PC-3 (cell line): ENCODE data around the gene SST. TPM values are rescaled to one million over a fixed set of nuclear protein-coding genes. Genes with fewer than 3 reads are reported as not detected.

ENCODE experiments used
- ATAC-seq: fragments of 200-7000 bp; cut with Tn5 transposase; 2 replicates; pipeline ENCODE4 v1.9.1; 2020; ENCODE audit warnings: mild to moderate bottlenecking, moderate library complexity
- BruUV-seq: library from RNA; stranded (reverse); fragments of 400-500 nt; replicated peaks from 2 replicates; lab custom pipeline; 2021; lab: Mats Ljungman, UMichigan
- CTCF ChIA-PET: fragments of 300-600 bp; sonication (Branson Sonifier 250); formaldehyde crosslinking; loops from one replicate; lab custom pipeline; 2022; ENCODE audit warnings: antibody characterized with exemption; lab: Charles Lee
- POLR2A ChIA-PET: fragments of 300-600 bp; sonication (Branson Sonifier 250); formaldehyde crosslinking; loops from one replicate; lab custom pipeline; 2022; ENCODE audit warnings: antibody characterized with exemption; ENCODE audit not compliant: unreplicated experiment; lab: Charles Lee
- DNase-seq: peaks from one replicate; pipeline ENCODE4 v3.0.0-alpha.2; 2015
- H2AFZ ChIP-seq: fragments of 300-600 bp; sonication (generic); 2 replicates; pipeline ENCODE4 v1.6.0; 2016; ENCODE audit warnings: antibody characterized with exemption, low read length
- H3F3A ChIP-seq: fragments of 300-600 bp; sonication (generic); one replicate; pipeline ENCODE4 v1.6.0; 2017; ENCODE audit warnings: antibody characterized with exemption, low read length, control low read depth, mild to moderate bottlenecking; ENCODE audit not compliant: unreplicated experiment
- H3K27ac ChIP-seq: fragments of 300-600 bp; sonication (generic); 2 replicates; pipeline ENCODE4 v1.5.1; 2016; ENCODE audit warnings: mild to moderate bottlenecking, low read length
- H3K27me3 ChIP-seq: fragments of 300-600 bp; sonication (generic); 2 replicates; pipeline ENCODE4 v1.6.1; 2016; ENCODE audit warnings: low read length, mixed read lengths
- H3K36me3 ChIP-seq: fragments of 300-600 bp; sonication (generic); 2 replicates; pipeline ENCODE4 v1.6.1; 2016; ENCODE audit warnings: low read depth, mixed run types, low read length, mixed read lengths
- H3K4me1 ChIP-seq: fragments of 300-600 bp; sonication (generic); 2 replicates; pipeline ENCODE4 v1.5.1; 2016; ENCODE audit warnings: low read length; ENCODE audit not compliant: insufficient read depth
- H3K4me2 ChIP-seq: fragments of 300-600 bp; sonication (generic); 2 replicates; pipeline ENCODE4 v1.6.0; 2016; ENCODE audit warnings: low read length
- H3K4me3 ChIP-seq: fragments of 300-600 bp; sonication (generic); 2 replicates; pipeline ENCODE4 v1.5.1; 2016; ENCODE audit warnings: mild to moderate bottlenecking, low read length, mixed read lengths
- H3K79me2 ChIP-seq: fragments of 300-600 bp; sonication (generic); 2 replicates; pipeline ENCODE4 v1.6.1; 2017; ENCODE audit warnings: low read length, mixed read lengths
- H3K9ac ChIP-seq: fragments of 300-600 bp; sonication (generic); 2 replicates; pipeline ENCODE4 v1.6.0; 2016; ENCODE audit warnings: mild to moderate bottlenecking, low read length
- H3K9me2 ChIP-seq: fragments of 300-600 bp; sonication (generic); replicated peaks from 2 replicates; pipeline ENCODE4 v1.6.1; 2016; ENCODE audit warnings: mixed run types, low read length, mixed read lengths
- H3K9me3 ChIP-seq: fragments of 300-600 bp; sonication (generic); 2 replicates; pipeline ENCODE4 v1.6.1; 2016; ENCODE audit warnings: low read length, mixed read lengths
- H4K20me1 ChIP-seq: fragments of 300-600 bp; sonication (generic); 2 replicates; pipeline ENCODE4 v1.6.1; 2016; ENCODE audit warnings: low read length, mixed read lengths
- EZH2 ChIP-seq: fragments of 300-600 bp; sonication (generic); IDR thresholded peaks from one replicate; pipeline ENCODE4 v1.6.1; 2017; ENCODE audit warnings: antibody characterized with exemption, mild to moderate bottlenecking, low read length; ENCODE audit not compliant: unreplicated experiment
- EZH2phosphoT487 ChIP-seq: fragments of 300-600 bp; sonication (generic); IDR thresholded peaks from 2 replicates; pipeline ENCODE4 v1.6.1; 2018; ENCODE audit warnings: mild to moderate bottlenecking, antibody characterized with exemption, low read length, borderline replicate concordance
- intact Hi-C: fragments of 100-400 bp; cut with micrococcal nuclease; formaldehyde crosslinking; loops from 2 replicates; pipeline ENCODE4 v1.9.0; 2023
- total RNA-seq: library from RNA; depleted of rRNA; stranded (reverse); fragments of >200 nt; gene quantifications from 2 replicates; pipeline ENCODE4 v1.2.3, GENCODE V29; 2014
- TF ChIP-seq, protein P1 (sequence below): fragments of 300-600 bp; sonication (generic); conservative IDR thresholded peaks from 2 replicates; pipeline ENCODE4 v1.5.1; 2017; ENCODE audit warnings: antibody characterized with exemption, low read depth, mild to moderate bottlenecking, low read length

Gene SST
- total RNA-seq, 1 experiment from 2014 or later, result not detected

DNA sequence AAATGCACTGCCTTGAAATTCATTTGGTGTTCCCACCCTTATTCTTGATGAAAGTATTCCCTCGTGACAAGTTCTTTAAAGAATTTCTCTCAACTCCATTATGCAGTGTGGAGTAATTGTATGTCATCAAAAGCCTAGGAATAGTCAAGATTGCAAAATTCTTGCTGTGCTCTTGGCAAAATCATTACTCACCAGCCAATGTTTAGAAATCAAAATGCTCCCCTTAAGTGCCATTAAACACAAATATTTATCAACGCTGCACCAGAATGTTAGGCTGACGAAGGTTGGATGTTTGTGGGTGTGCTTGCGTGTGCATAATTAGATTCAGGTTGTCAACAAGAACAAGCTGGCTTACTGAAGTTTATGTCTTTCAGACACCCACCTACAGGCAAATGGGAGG is 40.5 kb downstream of the SST start:
- H3K4me1 ChIP-seq, result no peaks in the 10 kb centered on the region
- H3K27me3 ChIP-seq, result peaks cover 29% of the 10 kb centered on the region
- no peaks in the 10 kb centered on the region for H3K9me2 ChIP-seq
- no peak overlapping the region for H3K9ac ChIP-seq
- H4K20me1 ChIP-seq, result no peaks in the 10 kb centered on the region
- no TSS peak for BruUV-seq
- TF ChIP-seq, protein P1, sequence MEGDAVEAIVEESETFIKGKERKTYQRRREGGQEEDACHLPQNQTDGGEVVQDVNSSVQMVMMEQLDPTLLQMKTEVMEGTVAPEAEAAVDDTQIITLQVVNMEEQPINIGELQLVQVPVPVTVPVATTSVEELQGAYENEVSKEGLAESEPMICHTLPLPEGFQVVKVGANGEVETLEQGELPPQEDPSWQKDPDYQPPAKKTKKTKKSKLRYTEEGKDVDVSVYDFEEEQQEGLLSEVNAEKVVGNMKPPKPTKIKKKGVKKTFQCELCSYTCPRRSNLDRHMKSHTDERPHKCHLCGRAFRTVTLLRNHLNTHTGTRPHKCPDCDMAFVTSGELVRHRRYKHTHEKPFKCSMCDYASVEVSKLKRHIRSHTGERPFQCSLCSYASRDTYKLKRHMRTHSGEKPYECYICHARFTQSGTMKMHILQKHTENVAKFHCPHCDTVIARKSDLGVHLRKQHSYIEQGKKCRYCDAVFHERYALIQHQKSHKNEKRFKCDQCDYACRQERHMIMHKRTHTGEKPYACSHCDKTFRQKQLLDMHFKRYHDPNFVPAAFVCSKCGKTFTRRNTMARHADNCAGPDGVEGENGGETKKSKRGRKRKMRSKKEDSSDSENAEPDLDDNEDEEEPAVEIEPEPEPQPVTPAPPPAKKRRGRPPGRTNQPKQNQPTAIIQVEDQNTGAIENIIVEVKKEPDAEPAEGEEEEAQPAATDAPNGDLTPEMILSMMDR, result no peak
- no peak for TF ChIP-seq EZH2
- no peak for TF ChIP-seq EZH2phosphoT487
- no peaks in the 10 kb centered on the region for H3F3A ChIP-seq
- ATAC-seq, result no peak
- no peak overlapping the region for H2AFZ ChIP-seq
- no peak overlapping the region for H3K4me2 ChIP-seq
- H3K4me3 ChIP-seq, result no peak overlapping the region
- no peaks in the 10 kb centered on the region for H3K9me3 ChIP-seq
- H3K36me3 ChIP-seq, result no peaks in the 10 kb centered on the region
- POLR2A ChIA-PET, result no interaction called here
- intact Hi-C loops, result no loop called here
- no peak overlapping the region for H3K27ac ChIP-seq
- DNase-seq, result no peak
- no peaks in the 10 kb centered on the region for H3K79me2 ChIP-seq
- CTCF ChIA-PET, result no interaction called here

DNA sequence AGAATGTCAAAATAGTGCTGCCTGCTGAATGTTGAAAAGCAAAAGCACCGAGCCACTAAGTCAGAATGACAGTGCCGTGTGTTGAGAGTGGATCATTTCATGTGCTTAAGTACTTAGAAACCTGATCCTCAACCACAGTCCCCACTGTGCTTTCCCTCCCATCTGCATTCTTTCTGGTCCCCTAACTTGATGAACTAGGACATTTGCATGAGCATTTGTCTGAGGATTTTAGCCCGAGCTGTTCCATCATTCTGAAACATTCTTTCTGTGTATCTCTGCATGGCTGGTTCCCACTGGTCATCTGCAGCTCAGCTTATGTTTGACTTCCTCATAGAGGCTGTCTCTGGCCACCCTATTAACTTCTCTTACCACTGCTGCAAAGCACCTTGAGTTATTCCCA is 42.0 kb downstream of the SST start:
- H3K9me2 ChIP-seq, result no peaks in the 10 kb centered on the region
- H3F3A ChIP-seq, result no peaks in the 10 kb centered on the region
- no peaks in the 10 kb centered on the region for H3K4me1 ChIP-seq
- CTCF ChIA-PET, result no interaction called here
- POLR2A ChIA-PET, result no interaction called here
- no peak overlapping the region for H3K4me2 ChIP-seq
- H3K79me2 ChIP-seq, result no peaks in the 10 kb centered on the region
- no peak overlapping the region for H3K27ac ChIP-seq
- no peak overlapping the region for H3K9ac ChIP-seq
- H3K36me3 ChIP-seq, result no peaks in the 10 kb centered on the region
- no peaks in the 10 kb centered on the region for H4K20me1 ChIP-seq
- peaks cover 42% of the 10 kb centered on the region for H3K27me3 ChIP-seq
- ATAC-seq, result no peak
- H3K4me3 ChIP-seq, result no peak overlapping the region
- H3K9me3 ChIP-seq, result no peaks in the 10 kb centered on the region
- TF ChIP-seq, protein P1, result no peak
- no peak for TF ChIP-seq EZH2phosphoT487
- TF ChIP-seq EZH2, result no peak
- DNase-seq, result no peak
- no TSS peak for BruUV-seq
- intact Hi-C loops, result no loop called here
- H2AFZ ChIP-seq, result no peak overlapping the region

DNA sequence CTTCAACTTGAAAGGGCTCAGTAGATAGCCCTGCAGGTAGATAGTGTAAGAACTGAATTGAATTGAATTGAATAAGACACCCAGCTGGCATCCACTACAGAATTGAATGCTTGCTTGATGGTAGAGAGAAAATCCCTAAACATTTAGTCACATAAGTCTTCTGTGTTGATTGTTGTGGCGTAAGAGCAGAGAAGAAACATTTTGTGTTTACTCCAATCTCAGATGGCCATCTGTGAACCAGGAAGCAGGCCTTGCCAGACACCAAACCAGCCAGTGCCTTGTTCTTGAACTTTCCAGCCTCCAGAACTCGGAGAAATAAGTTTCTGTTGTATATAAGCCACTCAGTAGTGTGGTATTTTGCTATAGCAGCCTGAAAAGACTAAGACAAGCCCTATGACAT is 43.6 kb downstream of the SST start:
- Histone ChIP-seq H3K9ac (no peak overlapping the region), H3K27me3 (peaks cover 47% of the 10 kb centered on the region), H3K36me3 (no peaks in the 10 kb centered on the region), H3K4me3 (no peak overlapping the region), H3K9me2 (no peaks in the 10 kb centered on the region), H2AFZ (no peak overlapping the region), H3K9me3 (no peaks in the 10 kb centered on the region), H3K79me2 (no peaks in the 10 kb centered on the region), H3F3A (no peaks in the 10 kb centered on the region), H3K27ac (no peak overlapping the region), H3K4me2 (no peak overlapping the region), H3K4me1 (no peaks in the 10 kb centered on the region), H4K20me1 (no peaks in the 10 kb centered on the region)
- ATAC-seq (no peak), DNase-seq (no peak)
- POLR2A ChIA-PET, result no interaction called here
- no peak for TF ChIP-seq EZH2
- TF ChIP-seq EZH2phosphoT487, result no peak
- TF ChIP-seq, protein P1, result no peak
- intact Hi-C loops, result no loop called here
- CTCF ChIA-PET, result no interaction called here
- BruUV-seq, result no TSS peak
